Mesenchymal stem cell (in vitro differentiated cells and primary cell): Measurements from ENCODE around the gene STARD8.

ENCODE experiments used
- DNase-seq: peaks from one replicate; pipeline ENCODE4 v3.0.0-alpha.2; 2013
- H2AFZ ChIP-seq: one replicate; pipeline ENCODE4 v1.6.1; 2013; ENCODE audit warnings: low read depth, mild to moderate bottlenecking, control low read depth, inconsistent platforms, low read length, moderate library complexity
- H2AK5ac ChIP-seq: 2 replicates; pipeline ENCODE4 v1.6.1; 2013; ENCODE audit warnings: low read length, moderate library complexity, mild to moderate bottlenecking, inconsistent platforms; ENCODE audit not compliant: severe bottlenecking
- H2BK120ac ChIP-seq: one replicate; pipeline ENCODE4 v1.6.1; 2013; ENCODE audit warnings: low read depth, mild to moderate bottlenecking, inconsistent platforms, low read length, moderate library complexity
- H2BK12ac ChIP-seq, 2 experiments: one replicate each; pipeline ENCODE4 v1.6.1; 2013; ENCODE audit warnings: inconsistent platforms in 2 of 2, low read length in 2 of 2, mild to moderate bottlenecking in 2 of 2, moderate library complexity in 2 of 2, control low read depth in 1 of 2
- H2BK15ac ChIP-seq: one replicate; pipeline ENCODE4 v1.6.1; 2013; ENCODE audit warnings: mild to moderate bottlenecking, low read depth, inconsistent platforms; ENCODE audit not compliant: poor library complexity, severe bottlenecking
- H2BK5ac ChIP-seq: 2 replicates; pipeline ENCODE4 v1.6.1; 2013; ENCODE audit warnings: low read depth, mild to moderate bottlenecking, low read length, control low read depth, inconsistent platforms; ENCODE audit not compliant: poor library complexity, severe bottlenecking
- H3K14ac ChIP-seq, 2 experiments: one replicate each; pipeline ENCODE4 v1.6.1; 2013; ENCODE audit warnings: inconsistent platforms in 2 of 2, low read length in 2 of 2, control low read depth in 1 of 2, mild to moderate bottlenecking in 1 of 2, moderate library complexity in 1 of 2
- H3K18ac ChIP-seq, 2 experiments: one replicate each; pipeline ENCODE4 v1.6.1; 2013; ENCODE audit warnings: inconsistent platforms in 2 of 2, low read length in 2 of 2, control low read depth in 1 of 2, low read depth in 1 of 2, mild to moderate bottlenecking in 1 of 2
- H3K23ac ChIP-seq, 2 experiments: one replicate each; pipeline ENCODE4 v1.6.1; 2013; ENCODE audit warnings: inconsistent platforms in 2 of 2, low read length in 2 of 2, mild to moderate bottlenecking in 2 of 2, moderate library complexity in 2 of 2, control low read depth in 1 of 2
- H3K27ac ChIP-seq: 2 replicates; pipeline ENCODE4 v1.5.1; 2013; ENCODE audit warnings: mild to moderate bottlenecking, moderate library complexity, low read length, control low read depth, inconsistent platforms; ENCODE audit not compliant: poor library complexity, severe bottlenecking
- H3K27me3 ChIP-seq, 2 experiments: 2 replicates each; pipeline versions ENCODE4 v1.6.1 to v1.7.0; 2013; ENCODE audit warnings: low read length in 2 of 2, mild to moderate bottlenecking in 2 of 2, moderate library complexity in 2 of 2, control low read depth in 1 of 2, inconsistent platforms in 1 of 2; ENCODE audit not compliant: control insufficient read depth in 1 of 2, insufficient read depth in 1 of 2
- H3K36me3 ChIP-seq, 2 experiments: 2 replicates each; pipeline versions ENCODE4 v1.6.1 to v1.7.0; 2013; ENCODE audit warnings: low read length in 2 of 2, control low read depth in 1 of 2, inconsistent platforms in 1 of 2, low read depth in 1 of 2, mild to moderate bottlenecking in 1 of 2; ENCODE audit not compliant: insufficient read depth in 2 of 2, control insufficient read depth in 1 of 2
- H3K4ac ChIP-seq, 2 experiments: one replicate each; pipeline ENCODE4 v1.6.1; 2013; ENCODE audit warnings: inconsistent platforms in 2 of 2, low read length in 2 of 2, mild to moderate bottlenecking in 2 of 2, moderate library complexity in 2 of 2, control low read depth in 1 of 2, low read depth in 1 of 2
- H3K4me1 ChIP-seq: 2 replicates; pipeline ENCODE4 v1.6.1; 2013; ENCODE audit warnings: low read depth, low read length, control low read depth; ENCODE audit not compliant: control insufficient read depth, insufficient read depth
- H3K4me2 ChIP-seq: 2 replicates; pipeline ENCODE4 v1.6.1; 2013; ENCODE audit warnings: low read length, mild to moderate bottlenecking, inconsistent platforms; ENCODE audit not compliant: poor library complexity, severe bottlenecking
- H3K4me3 ChIP-seq, 2 experiments: 2 replicates each; pipeline versions ENCODE4 v1.5.1 to v1.7.0; 2013; ENCODE audit warnings: low read length in 2 of 2, mild to moderate bottlenecking in 2 of 2, control low read depth in 1 of 2, low read depth in 1 of 2; ENCODE audit not compliant: insufficient read depth in 1 of 2
- H3K79me1 ChIP-seq: replicated peaks from 2 replicates; pipeline ENCODE4 v1.6.1; 2013; ENCODE audit warnings: mild to moderate bottlenecking, control low read depth, low read length, inconsistent platforms; ENCODE audit not compliant: poor library complexity, severe bottlenecking
- H3K9ac ChIP-seq: 2 replicates; pipeline ENCODE4 v1.7.0; 2013; ENCODE audit warnings: mild to moderate bottlenecking, low read length, moderate library complexity
- H3K9me3 ChIP-seq: 2 replicates; pipeline ENCODE4 v1.7.0; 2013; ENCODE audit warnings: mild to moderate bottlenecking, low read length; ENCODE audit not compliant: control insufficient read depth
- H4K8ac ChIP-seq: one replicate; pipeline ENCODE4 v1.6.1; 2013; ENCODE audit warnings: inconsistent platforms, mild to moderate bottlenecking, low read length, moderate library complexity
- H4K91ac ChIP-seq: one replicate; pipeline ENCODE4 v1.6.1; 2013; ENCODE audit warnings: mild to moderate bottlenecking, low read length, inconsistent platforms
- WGBS: methylation state at CpG from one replicate; pipeline ENCODE4 v1.1.7; 2013; ENCODE audit warnings: mixed read lengths; 5-methylcytosine and 5-hydroxymethylcytosine counted together

STARD8 gene

GRCh38 chrX:68719181-68719903, 71.9 kb downstream of the STARD8 start:
- H3K9ac ChIP-seq = no peak overlapping the region
- no peaks in the 10 kb centered on the region for H3K4me1 ChIP-seq
- H3K9me3 ChIP-seq = no peaks in the 10 kb centered on the region
- H3K18ac ChIP-seq = no peak overlapping the region
- no peak overlapping the region for H4K8ac ChIP-seq
- H3K27ac ChIP-seq = no peak overlapping the region
- no peak overlapping the region for H2AK5ac ChIP-seq
- no peak overlapping the region for H2BK15ac ChIP-seq
- no peak overlapping the region for H2BK12ac ChIP-seq
- peaks cover 29 to 83% of the 10 kb centered on the region in 2 experiments for H3K36me3 ChIP-seq
- 88% methylated on average over 12 of the region's 14 CpGs for WGBS
- H2AFZ ChIP-seq = no peak overlapping the region
- H3K79me1 ChIP-seq = peaks cover 7% of the 10 kb centered on the region
- H4K91ac ChIP-seq = no peak overlapping the region
- peaks cover 0 to 42% of the 10 kb centered on the region in 2 experiments for H3K27me3 ChIP-seq
- no peak for DNase-seq
- no peak overlapping the region for H3K14ac ChIP-seq
- H3K4me3 ChIP-seq = no peak overlapping the region
- no peak overlapping the region for H3K4ac ChIP-seq
- no peak overlapping the region for H2BK5ac ChIP-seq
- H2BK120ac ChIP-seq = no peak overlapping the region
- no peak overlapping the region for H3K4me2 ChIP-seq
- H3K23ac ChIP-seq = no peak overlapping the region

DNA sequence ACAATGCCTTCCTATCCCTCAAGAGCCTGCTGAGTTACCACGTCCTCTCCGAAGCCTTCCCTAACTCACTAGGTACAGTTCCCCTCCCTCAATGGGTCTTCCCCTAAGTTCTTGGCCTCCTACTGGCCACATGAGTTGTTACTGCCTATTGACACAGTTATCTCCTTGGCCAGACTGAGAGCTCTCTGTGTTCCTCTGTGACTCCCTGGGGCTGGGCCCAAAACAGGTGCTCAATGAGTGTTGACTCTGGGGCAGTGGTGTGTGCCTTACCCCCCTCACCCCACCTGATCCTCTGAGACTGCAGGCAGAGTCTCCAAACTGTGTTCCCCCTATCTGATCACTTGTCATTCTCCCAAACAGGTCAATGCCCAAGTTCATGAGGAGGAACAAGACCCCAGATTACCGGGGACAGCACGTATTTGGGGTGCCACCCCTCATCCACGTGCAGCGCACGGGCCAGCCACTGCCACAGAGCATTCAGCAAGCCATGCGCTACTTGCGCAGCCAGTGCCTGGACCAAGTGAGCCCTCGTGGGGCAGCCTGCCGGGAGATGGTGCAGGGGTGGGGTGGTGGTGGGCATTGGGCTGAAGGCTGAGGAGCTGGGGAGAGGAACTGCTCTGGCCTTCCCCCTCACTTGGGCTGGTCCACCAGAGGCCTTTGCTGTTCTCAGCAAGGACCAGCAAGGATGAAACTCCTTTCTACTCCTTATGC, 72.6 kb downstream of the STARD8 start:
- Histone ChIP-seq H3K27ac (no peak overlapping the region), H3K27me3 (peaks cover 0 to 47% of the 10 kb centered on the region in 2 experiments), H2BK15ac (no peak overlapping the region), H3K4ac (no peak overlapping the region), H2AK5ac (no peak overlapping the region), H3K9me3 (no peaks in the 10 kb centered on the region), H2BK5ac (no peak overlapping the region), H3K4me1 (no peaks in the 10 kb centered on the region), H2BK12ac (no peak overlapping the region), H4K91ac (no peak overlapping the region), H3K18ac (no peak overlapping the region), H3K9ac (no peak overlapping the region), H4K8ac (no peak overlapping the region), H3K79me1 (peaks cover 5% of the 10 kb centered on the region), H3K4me2 (no peak overlapping the region), H2AFZ (no peak overlapping the region), H3K36me3 (peaks cover 29 to 85% of the 10 kb centered on the region in 2 experiments), H2BK120ac (no peak overlapping the region), H3K14ac (no peak overlapping the region), H3K4me3 (no peak overlapping the region), H3K23ac (no peak overlapping the region)
- WGBS = 85% methylated on average over 11 of the region's 11 CpGs
- peak; percentile 5 for DNase-seq

DNA sequence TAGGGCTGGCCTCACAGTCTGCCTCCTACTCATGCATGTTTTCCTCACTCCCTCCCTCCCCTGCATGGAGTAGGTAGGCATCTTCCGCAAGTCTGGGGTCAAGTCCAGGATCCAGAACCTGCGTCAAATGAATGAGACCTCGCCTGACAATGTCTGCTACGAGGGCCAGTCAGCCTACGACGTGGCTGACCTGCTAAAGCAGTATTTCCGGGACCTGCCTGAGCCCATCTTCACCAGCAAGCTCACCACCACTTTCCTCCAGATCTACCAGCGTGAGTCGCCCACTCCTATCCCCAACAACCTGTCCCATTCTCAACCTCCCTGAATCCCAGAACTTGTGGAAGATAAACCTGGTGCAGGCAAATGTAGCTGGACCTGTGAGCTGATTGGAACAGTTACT, 73.4 kb downstream of the STARD8 start:
- H2AFZ ChIP-seq = no peak overlapping the region
- H2BK120ac ChIP-seq = no peak overlapping the region
- WGBS = 86% methylated on average over 7 of the region's 9 CpGs
- H4K91ac ChIP-seq = no peak overlapping the region
- H3K4me2 ChIP-seq = no peak overlapping the region
- H3K4me3 ChIP-seq = no peak overlapping the region
- no peak overlapping the region for H3K27ac ChIP-seq
- no peak overlapping the region for H3K23ac ChIP-seq
- H3K36me3 ChIP-seq = peaks cover 29 to 80% of the 10 kb centered on the region in 2 experiments
- peaks cover 3% of the 10 kb centered on the region for H3K79me1 ChIP-seq
- H3K14ac ChIP-seq = no peak overlapping the region
- no peak for DNase-seq
- H2BK12ac ChIP-seq = no peak overlapping the region
- peaks cover 0 to 46% of the 10 kb centered on the region in 2 experiments for H3K27me3 ChIP-seq
- no peaks in the 10 kb centered on the region for H3K4me1 ChIP-seq
- H3K4ac ChIP-seq = no peak overlapping the region
- H3K9ac ChIP-seq = no peak overlapping the region
- H2BK5ac ChIP-seq = no peak overlapping the region
- no peaks in the 10 kb centered on the region for H3K9me3 ChIP-seq
- no peak overlapping the region for H4K8ac ChIP-seq
- no peak overlapping the region for H3K18ac ChIP-seq
- H2AK5ac ChIP-seq = no peak overlapping the region
- H2BK15ac ChIP-seq = no peak overlapping the region

- H4K8ac ChIP-seq = no peak overlapping the region
- no peak overlapping the region for H3K9ac ChIP-seq
- no peak overlapping the region for H3K23ac ChIP-seq
- 85% methylated on average over 7 of the region's 7 CpGs for WGBS
- H3K79me1 ChIP-seq = peaks cover 3% of the 10 kb centered on the region
- H2BK15ac ChIP-seq = no peak overlapping the region
- H3K4me2 ChIP-seq = no peak overlapping the region
- no peak overlapping the region for H3K27ac ChIP-seq
- no peak overlapping the region for H2BK120ac ChIP-seq
- H3K36me3 ChIP-seq = peaks cover 25 to 84% of the 10 kb centered on the region in 2 experiments
- no peak overlapping the region for H3K18ac ChIP-seq
- H4K91ac ChIP-seq = no peak overlapping the region
- no peaks in the 10 kb centered on the region for H3K4me1 ChIP-seq
- no peaks in the 10 kb centered on the region for H3K9me3 ChIP-seq
- H2BK5ac ChIP-seq = no peak overlapping the region
- H2AFZ ChIP-seq = no peak overlapping the region
- H3K4ac ChIP-seq = no peak overlapping the region
- H3K14ac ChIP-seq = no peak overlapping the region
- no peak overlapping the region for H2AK5ac ChIP-seq
- H2BK12ac ChIP-seq = no peak overlapping the region
- peaks cover 0 to 45% of the 10 kb centered on the region in 2 experiments for H3K27me3 ChIP-seq
- no peak for DNase-seq
- H3K4me3 ChIP-seq = no peak overlapping the region
These were observed 74.1 kb downstream of the STARD8 start for GRCh38 chrX:68721546-68721945.
